Putamen (tissue), 1 donor: ENCODE results near the gene SLC6A6.
"Not testable (repeated sequence)": the region's sequence is repeated elsewhere in the genome, so short reads cannot be mapped to it uniquely, and the experiment has no call there.

ENCODE experiments used
- DNase-seq: peaks from one replicate; pipeline ENCODE4 v3.0.0-alpha.2; 2016; ENCODE audit warnings: low spot score

SLC6A6 gene

GRCh38 chr3:14507757-14508504 lies 105.5 kb downstream of the SLC6A6 start:
- no peak for DNase-seq

GRCh38 chr3:14508505-14508819 lies 106.1 kb downstream of the SLC6A6 start:
- no peak for DNase-seq

- no peak for DNase-seq
Observed at GRCh38 chr3:14508966-14509795, 106.8 kb downstream of the SLC6A6 start.

- DNase-seq, result no peak
Observed at GRCh38 chr3:14509796-14510100, 107.3 kb downstream of the SLC6A6 start.

GRCh38 chr3:14510838-14511622 lies 108.6 kb downstream of the SLC6A6 start:
- no peak for DNase-seq

- DNase-seq, result no peak
Observed at GRCh38 chr3:14511623-14512280, 109.3 kb downstream of the SLC6A6 start.

GRCh38 chr3:14512281-14512941 lies 110.0 kb downstream of the SLC6A6 start:
- DNase-seq, result no peak

- no peak for DNase-seq
Observed at GRCh38 chr3:14512942-14513327, 110.5 kb downstream of the SLC6A6 start.

- DNase-seq, result no peak
Observed at GRCh38 chr3:14513566-14514322, 111.3 kb downstream of the SLC6A6 start.

- DNase-seq, result no peak
Observed at GRCh38 chr3:14514323-14514720, 111.9 kb downstream of the SLC6A6 start.

- DNase-seq, result not testable (repeated sequence)
Observed at GRCh38 chr3:14515526-14515925, 113.1 kb downstream of the SLC6A6 start.

GRCh38 chr3:14516738-14517345 lies 114.4 kb downstream of the SLC6A6 start:
- no peak for DNase-seq

- DNase-seq, result no peak
Observed at GRCh38 chr3:14517601-14518431, 115.4 kb downstream of the SLC6A6 start.

- DNase-seq, result no peak
Observed at GRCh38 chr3:14518432-14518802, 116.0 kb downstream of the SLC6A6 start.

GRCh38 chr3:14518893-14519292 lies 116.5 kb downstream of the SLC6A6 start:
- DNase-seq, result no peak

GRCh38 chr3:14519406-14519805 lies 117.0 kb downstream of the SLC6A6 start:
- DNase-seq, result no peak

GRCh38 chr3:14520149-14520548 lies 117.7 kb downstream of the SLC6A6 start:
- no peak for DNase-seq

GRCh38 chr3:14520967-14521366 lies 118.6 kb downstream of the SLC6A6 start:
- DNase-seq, result no peak

GRCh38 chr3:14521611-14522010 lies 119.2 kb downstream of the SLC6A6 start:
- no peak for DNase-seq
